ENCODE results near the gene SNRK.
A peak's percentile ranks its signal among the peaks of the same experiment; 100 is the strongest.

SNRK gene, protein sequence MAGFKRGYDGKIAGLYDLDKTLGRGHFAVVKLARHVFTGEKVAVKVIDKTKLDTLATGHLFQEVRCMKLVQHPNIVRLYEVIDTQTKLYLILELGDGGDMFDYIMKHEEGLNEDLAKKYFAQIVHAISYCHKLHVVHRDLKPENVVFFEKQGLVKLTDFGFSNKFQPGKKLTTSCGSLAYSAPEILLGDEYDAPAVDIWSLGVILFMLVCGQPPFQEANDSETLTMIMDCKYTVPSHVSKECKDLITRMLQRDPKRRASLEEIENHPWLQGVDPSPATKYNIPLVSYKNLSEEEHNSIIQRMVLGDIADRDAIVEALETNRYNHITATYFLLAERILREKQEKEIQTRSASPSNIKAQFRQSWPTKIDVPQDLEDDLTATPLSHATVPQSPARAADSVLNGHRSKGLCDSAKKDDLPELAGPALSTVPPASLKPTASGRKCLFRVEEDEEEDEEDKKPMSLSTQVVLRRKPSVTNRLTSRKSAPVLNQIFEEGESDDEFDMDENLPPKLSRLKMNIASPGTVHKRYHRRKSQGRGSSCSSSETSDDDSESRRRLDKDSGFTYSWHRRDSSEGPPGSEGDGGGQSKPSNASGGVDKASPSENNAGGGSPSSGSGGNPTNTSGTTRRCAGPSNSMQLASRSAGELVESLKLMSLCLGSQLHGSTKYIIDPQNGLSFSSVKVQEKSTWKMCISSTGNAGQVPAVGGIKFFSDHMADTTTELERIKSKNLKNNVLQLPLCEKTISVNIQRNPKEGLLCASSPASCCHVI

DNA sequence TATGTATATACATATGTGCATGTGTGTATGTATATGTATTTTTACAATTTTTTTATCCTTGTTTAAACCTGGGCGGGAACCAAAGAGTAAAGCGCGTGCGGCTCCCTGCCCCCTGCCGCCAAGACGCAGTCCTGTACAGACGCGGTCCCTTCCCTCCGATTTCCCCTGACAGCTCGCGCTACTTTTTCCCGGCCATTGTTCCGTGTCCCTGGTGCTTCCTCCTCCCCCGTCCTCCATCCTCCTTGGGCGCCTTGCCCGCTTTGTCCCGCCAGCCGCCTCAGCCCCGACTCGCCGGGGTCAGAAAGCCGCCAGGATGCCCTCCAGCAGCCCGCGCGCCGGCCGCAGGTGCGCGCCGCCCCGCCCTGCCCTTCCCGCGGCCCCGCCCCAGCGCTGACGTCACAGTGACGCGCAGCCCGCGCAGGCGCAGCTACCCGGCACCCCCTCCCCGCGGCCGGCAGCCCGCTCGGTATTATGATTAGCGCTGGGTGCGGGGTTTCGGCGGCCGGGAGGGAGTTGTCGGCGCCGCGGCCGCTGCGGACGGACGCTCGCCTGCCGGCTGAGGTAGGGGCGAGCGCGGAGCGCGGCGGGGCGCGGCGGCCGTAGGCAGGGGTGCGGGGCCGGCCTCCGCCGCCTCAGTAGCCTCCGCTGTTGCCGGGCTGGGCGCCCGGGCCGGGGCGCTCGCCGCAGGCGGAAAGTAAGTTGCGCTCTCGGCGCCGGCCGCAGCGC, at the start of gene SNRK:
Gene SNRK, plus strand, starts transcription at position 426 of the 726 bp plus-strand sequence. CDS start 16,664 bp downstream, outside the sequence.
- peak; percentile 46 for DNase-seq

DNA sequence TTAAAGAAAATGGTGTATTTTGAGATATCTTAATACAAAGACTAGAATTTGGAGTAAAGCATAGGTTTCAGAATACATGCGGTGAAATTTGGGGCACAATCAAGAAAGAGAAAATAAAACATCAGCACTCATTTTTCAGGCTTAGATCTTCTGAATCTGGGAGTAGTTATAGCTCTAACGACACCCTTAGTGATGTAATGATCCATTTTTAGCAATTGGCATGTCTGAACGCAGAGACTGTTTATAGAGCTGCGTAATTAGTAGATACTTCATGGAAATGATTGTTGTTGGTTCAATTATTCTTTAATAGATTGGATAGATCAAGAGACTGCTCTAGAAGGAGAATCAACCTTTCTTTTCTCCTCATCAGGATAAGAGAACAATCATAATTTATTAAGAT, 47.5 kb upstream of the SNRK start:
- no peak for DNase-seq

GRCh38 chr3:43239755-43240154, 46.6 kb upstream of the SNRK start:
- DNase-seq: no peak

DNA sequence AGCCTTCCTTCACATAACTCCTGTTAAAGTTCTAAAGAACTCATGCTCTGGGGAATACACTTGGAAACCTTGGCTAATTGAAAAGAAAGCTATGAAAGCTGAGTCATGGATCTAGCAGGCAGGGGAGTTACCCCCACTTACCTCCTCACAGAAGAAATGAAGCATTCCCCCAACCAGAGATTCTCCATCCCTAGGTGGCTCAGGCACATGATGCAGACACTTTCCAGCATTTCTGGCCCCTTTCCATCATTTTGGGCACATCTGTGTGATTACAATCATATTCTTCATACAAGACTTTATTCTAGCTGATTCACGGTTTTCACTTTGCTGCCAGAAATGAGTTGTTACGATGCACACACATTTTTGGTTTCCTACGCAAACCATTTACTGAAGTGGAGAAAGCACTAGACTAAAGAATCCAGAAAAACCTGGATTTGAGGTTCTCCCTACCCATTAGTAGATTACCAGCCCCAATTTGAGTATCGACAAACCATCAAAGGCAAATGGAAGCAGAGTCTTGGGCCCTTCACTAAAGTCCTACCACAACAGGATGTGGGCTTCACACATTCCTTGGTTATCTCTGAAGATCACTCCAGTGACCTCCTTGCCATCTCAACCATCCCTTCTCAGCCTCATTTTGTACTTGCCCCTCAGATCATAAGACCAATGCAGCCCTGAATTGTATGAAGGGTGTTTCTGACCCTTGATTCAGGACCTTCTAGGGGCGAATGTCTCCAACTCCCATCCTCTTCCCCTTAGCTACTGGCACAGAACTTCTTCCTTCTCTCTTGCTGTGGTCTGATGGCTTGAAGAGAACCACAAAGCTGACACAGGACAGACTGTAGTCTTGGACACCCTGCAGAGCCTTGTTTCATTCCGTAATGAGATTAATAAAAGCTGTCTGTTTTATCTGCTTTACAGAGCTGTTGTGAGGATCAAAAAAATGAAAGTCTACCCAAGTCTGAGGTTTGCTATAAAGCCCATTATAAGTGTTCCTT, 42.5 kb upstream of the SNRK start:
- no peak for DNase-seq

DNA sequence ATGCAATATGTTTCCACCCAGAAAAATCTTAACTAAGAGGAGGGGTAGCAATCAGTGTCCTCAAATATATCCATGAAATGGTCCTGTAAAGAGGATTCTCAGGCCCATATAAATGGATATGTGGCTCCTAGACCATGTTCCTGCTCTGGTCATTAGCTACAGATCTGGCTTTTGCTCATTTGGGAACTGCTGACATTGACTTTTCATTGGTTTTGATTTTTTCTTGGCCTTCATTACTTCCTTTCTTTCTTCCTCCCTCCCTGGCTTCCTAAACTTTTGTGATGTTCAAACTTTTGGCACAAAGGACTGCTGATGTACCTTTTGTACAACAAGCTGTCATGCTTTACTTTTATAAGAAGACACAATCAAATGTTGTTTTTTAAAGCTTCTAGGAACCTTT, 41.6 kb upstream of the SNRK start:
- no peak for DNase-seq

DNA sequence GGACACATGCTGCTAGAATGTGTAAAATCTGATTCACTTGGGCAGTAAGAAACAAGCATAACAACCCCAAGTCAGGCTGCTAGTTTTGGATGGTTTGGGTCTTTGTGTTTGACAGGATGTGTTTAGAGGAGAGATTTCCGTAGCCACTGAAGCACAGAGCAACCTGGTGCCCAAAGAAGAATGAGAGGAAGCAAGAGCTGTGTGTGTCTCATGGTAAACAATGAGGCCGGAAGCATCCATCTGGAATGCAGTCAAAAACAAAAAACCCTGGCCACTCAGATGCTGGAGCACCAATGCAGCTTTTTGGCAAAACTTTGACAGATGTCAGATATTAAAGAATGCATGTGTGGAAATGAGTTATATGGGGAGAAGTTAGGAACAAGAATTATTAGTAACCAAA, 39.4 kb upstream of the SNRK start:
- no peak for DNase-seq

GRCh38 chr3:43247561-43248184, 38.7 kb upstream of the SNRK start:
- DNase-seq: no peak

DNA sequence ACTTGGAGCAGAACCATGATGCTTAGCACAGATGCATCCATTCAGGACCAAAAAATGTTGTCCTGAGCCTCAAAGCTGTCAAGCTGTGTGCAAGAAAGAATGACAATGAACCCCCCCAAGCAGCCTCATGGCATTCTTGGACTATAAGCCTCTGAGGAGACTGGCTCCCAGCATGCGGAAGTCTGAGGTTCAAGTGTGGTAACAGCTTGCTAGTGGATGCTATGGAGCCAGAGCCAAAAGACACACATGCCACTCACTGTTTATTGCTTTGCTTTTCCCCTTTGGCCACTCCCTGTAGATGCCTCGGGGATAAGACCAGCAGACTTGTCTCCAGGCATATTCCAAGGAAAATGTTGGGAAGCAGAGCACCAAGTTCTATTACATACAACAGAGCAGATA, 38.2 kb upstream of the SNRK start:
- DNase-seq: no peak

- DNase-seq: no peak
These were observed 37.4 kb upstream of the SNRK start for GRCh38 chr3:43248973-43249372.

DNA sequence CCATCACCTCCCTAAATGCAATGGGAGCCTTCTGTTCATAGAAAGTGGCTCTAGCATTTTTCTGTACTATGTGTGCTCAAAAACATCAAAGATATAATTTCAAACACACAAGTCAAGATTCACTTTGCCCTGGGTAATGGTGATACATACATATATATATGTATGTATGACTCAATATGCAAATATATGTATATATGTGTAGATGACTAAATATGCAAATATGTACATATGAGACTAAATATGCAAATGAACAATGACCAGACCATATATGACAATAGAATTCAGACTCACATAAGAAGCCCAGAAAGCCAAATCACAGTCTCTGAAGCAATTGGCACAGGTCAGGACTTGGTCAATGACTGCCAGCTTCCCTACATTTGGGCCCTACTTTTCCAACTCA, 36.9 kb upstream of the SNRK start:
- DNase-seq: no peak

DNA sequence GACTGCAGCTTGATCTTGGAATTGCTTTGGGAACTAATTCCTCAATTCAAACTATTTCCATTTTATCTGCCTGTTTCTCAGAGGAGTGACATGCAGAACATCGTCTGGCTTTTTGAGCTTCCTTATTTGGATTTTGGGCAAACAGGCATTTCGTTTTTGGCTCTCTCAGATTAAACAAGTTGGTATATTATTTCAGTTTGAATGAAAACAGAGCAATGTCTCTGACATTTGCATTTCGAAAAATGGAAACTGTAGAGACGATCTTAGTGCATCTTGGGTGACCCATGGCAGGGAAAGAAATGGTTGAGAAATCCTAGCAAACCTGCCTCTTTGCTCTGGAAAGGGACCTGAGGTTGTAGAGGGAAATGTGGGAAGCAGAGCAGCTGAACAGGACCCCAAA, 33.0 kb upstream of the SNRK start:
- DNase-seq: no peak

- DNase-seq: peak; percentile 8
These were observed 32.2 kb upstream of the SNRK start for GRCh38 chr3:43254125-43254524.

DNA sequence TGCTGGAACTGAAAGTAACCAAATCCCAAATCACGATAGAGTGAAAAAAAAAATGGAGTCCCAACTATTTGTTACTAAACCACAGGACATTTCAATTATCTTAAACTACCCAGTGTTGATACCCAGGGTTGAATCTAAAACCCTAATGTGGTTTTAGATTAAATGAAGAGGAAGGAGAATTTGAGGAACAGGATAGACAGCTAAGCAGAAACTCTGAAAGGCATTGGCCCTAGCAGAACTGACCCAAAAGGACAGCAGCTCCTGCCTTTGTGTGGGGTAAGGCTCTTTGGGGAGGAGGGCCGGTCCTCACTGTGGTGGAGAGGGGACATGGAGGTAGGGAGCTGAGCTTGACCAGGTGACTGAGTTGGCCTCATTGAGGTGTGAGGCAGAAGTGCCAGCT, 30.7 kb upstream of the SNRK start:
- no peak for DNase-seq

GRCh38 chr3:43256714-43257461, 29.5 kb upstream of the SNRK start:
- DNase-seq: no peak

- DNase-seq: no peak
These were observed 28.5 kb upstream of the SNRK start for GRCh38 chr3:43257850-43258249.

DNA sequence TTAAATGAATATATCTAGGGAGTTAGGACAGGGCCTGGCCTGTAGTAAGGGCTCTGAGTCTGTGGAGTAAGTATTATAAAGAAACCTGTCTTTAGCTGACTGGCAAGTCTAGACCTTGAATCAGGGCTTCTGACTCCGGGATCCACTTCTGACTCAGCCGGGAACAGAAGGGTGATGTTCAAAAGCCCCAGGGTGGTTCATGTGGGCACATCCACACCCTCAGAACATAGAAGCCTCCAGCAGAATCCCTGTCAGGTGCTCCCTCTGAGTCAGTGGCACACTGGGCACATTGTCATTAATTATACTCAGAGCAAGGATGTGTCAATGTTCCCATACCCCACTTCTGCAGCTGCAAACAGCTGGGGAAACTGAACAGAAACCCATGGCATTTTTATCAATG, 26.7 kb upstream of the SNRK start:
- no peak for DNase-seq

- DNase-seq: no peak
These were observed 25.9 kb upstream of the SNRK start for GRCh38 chr3:43260412-43260811.

DNA sequence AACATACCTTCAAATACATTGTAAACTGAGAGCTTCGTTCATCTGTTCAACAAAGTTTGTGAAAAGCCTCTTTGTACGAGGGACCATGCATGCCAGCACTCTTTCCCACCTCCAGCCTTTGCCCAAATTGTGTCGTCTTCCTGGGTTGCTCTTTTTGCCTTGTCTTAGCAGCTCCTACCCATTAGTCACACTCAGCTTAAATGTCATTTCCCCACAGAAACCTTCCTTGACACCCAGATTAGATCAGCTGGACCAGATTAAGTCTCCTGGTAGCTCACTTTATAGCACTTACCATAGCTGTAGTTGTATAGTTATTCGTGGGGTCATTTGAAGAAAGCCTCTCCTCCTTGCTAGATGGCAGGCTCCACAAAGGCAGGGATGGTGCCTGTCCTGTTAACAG, 24.1 kb upstream of the SNRK start:
- DNase-seq: no peak

- no peak for DNase-seq
These were observed 19.9 kb upstream of the SNRK start for GRCh38 chr3:43266451-43266850.

GRCh38 chr3:43266995-43267394, 19.3 kb upstream of the SNRK start:
- no peak for DNase-seq

GRCh38 chr3:43268636-43269035, 17.7 kb upstream of the SNRK start:
- DNase-seq: no peak
